ENCODE measurements around the gene WDR48.

WDR48 gene

GRCh38 chr3:39082666-39083313, 31.0 kb downstream of the WDR48 start:
- H3K9ac ChIP-seq (ENCODE audit: low read length in 5 of 5) = no peak overlapping the region
- peaks cover 25 to 47% (median 33%) of the 10 kb centered on the region in 5 donors for H3K36me3 ChIP-seq (ENCODE audit: control insufficient read depth in 5 of 5, insufficient read depth in 5 of 5, low read length in 5 of 5)
- H3K27ac ChIP-seq (ENCODE audit: low read depth, low read length) = no peak overlapping the region
- H3K9me3 ChIP-seq (ENCODE audit: control insufficient read depth in 5 of 5, low read length in 5 of 5) = no peaks in the 10 kb centered on the region
- H3K27me3 ChIP-seq (ENCODE audit: control insufficient read depth in 5 of 5, insufficient read depth in 4 of 5, low read length in 5 of 5) = no peaks in the 10 kb centered on the region
- peaks cover 0 to 10% (median 5%) of the 10 kb centered on the region in 5 donors for H3K4me1 ChIP-seq (ENCODE audit: control insufficient read depth in 5 of 5, insufficient read depth in 5 of 5, low read length in 5 of 5)
- no peak overlapping the region for H3K4me3 ChIP-seq (ENCODE audit: low read depth in 1 of 5, low read length in 5 of 5)

DNA sequence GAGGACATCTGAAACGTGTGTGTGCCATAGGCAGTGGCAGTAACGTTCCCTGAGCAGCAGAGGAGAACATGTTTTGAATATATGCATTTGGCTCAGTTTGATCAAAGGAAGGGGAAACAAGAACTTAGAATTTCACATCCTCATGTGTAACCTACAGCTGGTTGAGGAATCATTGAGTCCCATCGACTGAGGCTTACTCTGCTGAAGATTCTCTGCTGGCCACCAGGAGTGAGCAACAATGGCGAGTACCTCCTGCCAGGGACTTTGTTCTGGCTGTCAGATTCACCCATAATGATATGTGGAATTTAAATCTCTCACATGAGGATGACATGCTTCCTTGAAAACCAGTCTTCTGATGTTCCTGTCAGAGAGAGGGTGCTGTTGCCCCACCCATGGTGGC, 34.3 kb downstream of the WDR48 start:
- H3K4me1 ChIP-seq (ENCODE audit: control insufficient read depth in 5 of 5, insufficient read depth in 5 of 5, low read length in 5 of 5) = peaks cover 0 to 7% (median 3%) of the 10 kb centered on the region in 5 donors
- H3K27ac ChIP-seq (ENCODE audit: low read depth, low read length) = no peak overlapping the region
- H3K9ac ChIP-seq (ENCODE audit: low read length in 5 of 5) = no peak overlapping the region
- H3K4me3 ChIP-seq (ENCODE audit: low read depth in 1 of 5, low read length in 5 of 5) = no peak overlapping the region
- no peaks in the 10 kb centered on the region for H3K27me3 ChIP-seq (ENCODE audit: control insufficient read depth in 5 of 5, insufficient read depth in 4 of 5, low read length in 5 of 5)
- H3K9me3 ChIP-seq (ENCODE audit: control insufficient read depth in 5 of 5, low read length in 5 of 5) = no peaks in the 10 kb centered on the region
- peaks cover 44 to 69% (median 54%) of the 10 kb centered on the region in 5 donors for H3K36me3 ChIP-seq (ENCODE audit: control insufficient read depth in 5 of 5, insufficient read depth in 5 of 5, low read length in 5 of 5)

- no peak overlapping the region for H3K4me3 ChIP-seq (ENCODE audit: low read depth in 1 of 5, low read length in 5 of 5)
- H3K4me1 ChIP-seq (ENCODE audit: control insufficient read depth in 5 of 5, insufficient read depth in 5 of 5, low read length in 5 of 5) = no peaks in the 10 kb centered on the region
- H3K9ac ChIP-seq (ENCODE audit: low read length in 5 of 5) = peak overlapping the region in 1 of 5 donors; percentile 11
- H3K27ac ChIP-seq (ENCODE audit: low read depth, low read length) = no peak overlapping the region
- no peaks in the 10 kb centered on the region for H3K27me3 ChIP-seq (ENCODE audit: control insufficient read depth in 5 of 5, insufficient read depth in 4 of 5, low read length in 5 of 5)
- H3K9me3 ChIP-seq (ENCODE audit: control insufficient read depth in 5 of 5, low read length in 5 of 5) = no peaks in the 10 kb centered on the region
- H3K36me3 ChIP-seq (ENCODE audit: control insufficient read depth in 5 of 5, insufficient read depth in 5 of 5, low read length in 5 of 5) = peaks cover 51 to 84% (median 68%) of the 10 kb centered on the region in 5 donors
These were observed 36.6 kb downstream of the WDR48 start for GRCh38 chr3:39088456-39088855.

- Histone ChIP-seq H3K27ac (ENCODE audit: low read depth, low read length) (no peak overlapping the region), H3K9me3 (ENCODE audit: control insufficient read depth in 5 of 5, low read length in 5 of 5) (no peaks in the 10 kb centered on the region), H3K4me1 (ENCODE audit: control insufficient read depth in 5 of 5, insufficient read depth in 5 of 5, low read length in 5 of 5) (no peaks in the 10 kb centered on the region), H3K4me3 (ENCODE audit: low read depth in 1 of 5, low read length in 5 of 5) (no peak overlapping the region), H3K27me3 (ENCODE audit: control insufficient read depth in 5 of 5, insufficient read depth in 4 of 5, low read length in 5 of 5) (no peaks in the 10 kb centered on the region), H3K9ac (ENCODE audit: low read length in 5 of 5) (peak overlapping the region in 1 of 5 donors; percentile 11), H3K36me3 (ENCODE audit: control insufficient read depth in 5 of 5, insufficient read depth in 5 of 5, low read length in 5 of 5) (peaks cover 51 to 86% (median 70%) of the 10 kb centered on the region in 5 donors)
These were observed 37.1 kb downstream of the WDR48 start for GRCh38 chr3:39088889-39089288.

- Histone ChIP-seq H3K36me3 (ENCODE audit: control insufficient read depth in 5 of 5, insufficient read depth in 5 of 5, low read length in 5 of 5) (peaks cover 54 to 93% (median 83%) of the 10 kb centered on the region in 5 donors), H3K27me3 (ENCODE audit: control insufficient read depth in 5 of 5, insufficient read depth in 4 of 5, low read length in 5 of 5) (no peaks in the 10 kb centered on the region), H3K4me3 (ENCODE audit: low read depth in 1 of 5, low read length in 5 of 5) (no peak overlapping the region), H3K4me1 (ENCODE audit: control insufficient read depth in 5 of 5, insufficient read depth in 5 of 5, low read length in 5 of 5) (peaks cover 0 to 5% (median 0%) of the 10 kb centered on the region in 5 donors), H3K9ac (ENCODE audit: low read length in 5 of 5) (no peak overlapping the region), H3K9me3 (ENCODE audit: control insufficient read depth in 5 of 5, low read length in 5 of 5) (no peaks in the 10 kb centered on the region), H3K27ac (ENCODE audit: low read depth, low read length) (no peak overlapping the region)
These were observed 39.1 kb downstream of the WDR48 start for GRCh38 chr3:39090922-39091321.

DNA sequence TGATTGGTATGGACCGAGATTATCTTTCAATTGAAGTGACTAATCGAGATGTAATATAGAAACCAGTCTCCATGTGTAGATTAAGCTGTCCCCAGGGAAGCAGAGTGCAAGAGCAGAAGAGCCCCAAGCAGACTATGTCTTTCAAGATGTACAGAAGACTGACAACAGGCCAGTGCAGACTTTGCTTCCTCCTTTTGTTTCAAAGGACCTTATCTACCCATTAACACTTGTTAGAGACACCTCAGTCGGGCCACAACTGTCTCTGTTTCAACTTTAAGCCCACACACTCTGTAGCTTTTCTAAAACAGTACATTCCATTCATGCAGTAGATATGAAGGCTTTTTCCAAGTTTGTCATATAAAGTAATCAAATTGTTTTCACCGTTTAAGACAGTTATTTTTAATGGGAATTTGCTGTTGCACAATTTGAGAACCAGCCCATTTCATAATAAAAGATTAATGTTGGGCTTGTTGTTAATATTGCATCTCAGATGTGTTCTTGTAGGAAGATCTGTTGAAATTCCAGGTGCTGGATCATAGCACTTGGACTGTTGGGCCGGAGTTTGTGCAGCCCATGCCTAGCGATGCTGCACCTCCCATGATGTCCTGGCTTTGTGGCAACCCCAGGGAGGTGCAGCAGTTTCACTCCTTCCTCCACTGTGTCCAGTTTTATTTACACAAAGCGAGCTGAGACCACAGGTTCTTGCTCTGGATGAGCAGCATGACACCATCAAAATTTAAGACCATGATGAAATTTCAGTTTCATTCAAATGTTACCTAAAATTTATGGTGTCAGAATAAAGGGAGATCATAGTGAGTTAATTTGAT, 43.2 kb downstream of the WDR48 start:
- Histone ChIP-seq H3K9me3 (ENCODE audit: control insufficient read depth in 5 of 5, low read length in 5 of 5) (no peaks in the 10 kb centered on the region), H3K4me3 (ENCODE audit: low read depth in 1 of 5, low read length in 5 of 5) (no peak overlapping the region), H3K27me3 (ENCODE audit: control insufficient read depth in 5 of 5, insufficient read depth in 4 of 5, low read length in 5 of 5) (no peaks in the 10 kb centered on the region), H3K36me3 (ENCODE audit: control insufficient read depth in 5 of 5, insufficient read depth in 5 of 5, low read length in 5 of 5) (peaks cover 28 to 93% (median 88%) of the 10 kb centered on the region in 5 donors), H3K27ac (ENCODE audit: low read depth, low read length) (no peak overlapping the region), H3K4me1 (ENCODE audit: control insufficient read depth in 5 of 5, insufficient read depth in 5 of 5, low read length in 5 of 5) (peaks cover 0 to 10% (median 5%) of the 10 kb centered on the region in 5 donors), H3K9ac (ENCODE audit: low read length in 5 of 5) (no peak overlapping the region)

- Histone ChIP-seq H3K4me1 (ENCODE audit: control insufficient read depth in 5 of 5, insufficient read depth in 5 of 5, low read length in 5 of 5) (peaks cover 0 to 10% (median 5%) of the 10 kb centered on the region in 5 donors), H3K9ac (ENCODE audit: low read length in 5 of 5) (no peak overlapping the region), H3K27me3 (ENCODE audit: control insufficient read depth in 5 of 5, insufficient read depth in 4 of 5, low read length in 5 of 5) (no peaks in the 10 kb centered on the region), H3K36me3 (ENCODE audit: control insufficient read depth in 5 of 5, insufficient read depth in 5 of 5, low read length in 5 of 5) (peaks cover 21 to 94% (median 86%) of the 10 kb centered on the region in 5 donors), H3K9me3 (ENCODE audit: control insufficient read depth in 5 of 5, low read length in 5 of 5) (no peaks in the 10 kb centered on the region), H3K27ac (ENCODE audit: low read depth, low read length) (no peak overlapping the region), H3K4me3 (ENCODE audit: low read depth in 1 of 5, low read length in 5 of 5) (no peak overlapping the region)
These were observed 44.0 kb downstream of the WDR48 start for GRCh38 chr3:39095778-39096177.

- Histone ChIP-seq H3K27ac (ENCODE audit: low read depth, low read length) (no peak overlapping the region), H3K9me3 (ENCODE audit: control insufficient read depth in 5 of 5, low read length in 5 of 5) (no peaks in the 10 kb centered on the region), H3K36me3 (ENCODE audit: control insufficient read depth in 5 of 5, insufficient read depth in 5 of 5, low read length in 5 of 5) (peaks cover 12 to 91% (median 83%) of the 10 kb centered on the region in 5 donors), H3K27me3 (ENCODE audit: control insufficient read depth in 5 of 5, insufficient read depth in 4 of 5, low read length in 5 of 5) (no peaks in the 10 kb centered on the region), H3K4me3 (ENCODE audit: low read depth in 1 of 5, low read length in 5 of 5) (no peak overlapping the region), H3K9ac (ENCODE audit: low read length in 5 of 5) (peak overlapping the region in 1 of 5 donors; percentile 49), H3K4me1 (ENCODE audit: control insufficient read depth in 5 of 5, insufficient read depth in 5 of 5, low read length in 5 of 5) (peaks cover 0 to 18% (median 11%) of the 10 kb centered on the region in 5 donors)
These were observed 45.0 kb downstream of the WDR48 start for GRCh38 chr3:39096775-39097174.

GRCh38 chr3:39097716-39098472, 46.1 kb downstream of the WDR48 start:
- no peak overlapping the region for H3K9ac ChIP-seq (ENCODE audit: low read length in 5 of 5)

More at GRCh38 chr3:39097716-39098472, 46.1 kb downstream of the WDR48 start:
- no peak overlapping the region for H3K4me3 ChIP-seq (ENCODE audit: low read depth in 1 of 5, low read length in 5 of 5)
- H3K9me3 ChIP-seq (ENCODE audit: control insufficient read depth in 5 of 5, low read length in 5 of 5) = no peaks in the 10 kb centered on the region
- H3K27ac ChIP-seq (ENCODE audit: low read depth, low read length) = no peak overlapping the region
- no peaks in the 10 kb centered on the region for H3K27me3 ChIP-seq (ENCODE audit: control insufficient read depth in 5 of 5, insufficient read depth in 4 of 5, low read length in 5 of 5)
- peaks cover 10 to 88% (median 80%) of the 10 kb centered on the region in 5 donors for H3K36me3 ChIP-seq (ENCODE audit: control insufficient read depth in 5 of 5, insufficient read depth in 5 of 5, low read length in 5 of 5)
- peaks cover 0 to 23% (median 13%) of the 10 kb centered on the region in 5 donors for H3K4me1 ChIP-seq (ENCODE audit: control insufficient read depth in 5 of 5, insufficient read depth in 5 of 5, low read length in 5 of 5)
